ENCODE measurements around the gene SLCO4A1.
A peak's percentile ranks its signal among the peaks of the same experiment; 100 is the strongest.

DNA sequence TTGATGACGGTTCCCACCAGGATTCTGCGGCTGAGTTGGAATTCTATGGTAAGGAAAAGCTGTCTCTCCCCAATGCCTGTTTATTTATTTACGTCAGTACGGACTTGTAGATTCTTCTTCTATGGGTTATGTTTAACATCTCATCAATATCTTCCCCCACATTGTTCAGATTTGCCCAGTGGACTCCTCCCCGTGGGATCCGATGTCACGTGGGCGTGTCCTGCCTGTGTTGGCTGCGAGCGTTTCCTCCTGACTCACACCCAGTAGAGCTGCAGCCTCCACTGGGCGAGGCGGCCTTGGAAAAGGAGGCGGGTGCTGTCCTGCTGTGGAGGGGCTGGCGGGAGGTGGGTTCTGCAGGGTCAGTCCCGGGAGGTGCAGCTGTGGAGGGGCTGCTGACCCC lies 46.8 kb upstream of the SLCO4A1 start:
- no peak for TF ChIP-seq POLR2A (IDR thresholded peaks at IDR 0.05)
- TF ChIP-seq, protein P1, sequence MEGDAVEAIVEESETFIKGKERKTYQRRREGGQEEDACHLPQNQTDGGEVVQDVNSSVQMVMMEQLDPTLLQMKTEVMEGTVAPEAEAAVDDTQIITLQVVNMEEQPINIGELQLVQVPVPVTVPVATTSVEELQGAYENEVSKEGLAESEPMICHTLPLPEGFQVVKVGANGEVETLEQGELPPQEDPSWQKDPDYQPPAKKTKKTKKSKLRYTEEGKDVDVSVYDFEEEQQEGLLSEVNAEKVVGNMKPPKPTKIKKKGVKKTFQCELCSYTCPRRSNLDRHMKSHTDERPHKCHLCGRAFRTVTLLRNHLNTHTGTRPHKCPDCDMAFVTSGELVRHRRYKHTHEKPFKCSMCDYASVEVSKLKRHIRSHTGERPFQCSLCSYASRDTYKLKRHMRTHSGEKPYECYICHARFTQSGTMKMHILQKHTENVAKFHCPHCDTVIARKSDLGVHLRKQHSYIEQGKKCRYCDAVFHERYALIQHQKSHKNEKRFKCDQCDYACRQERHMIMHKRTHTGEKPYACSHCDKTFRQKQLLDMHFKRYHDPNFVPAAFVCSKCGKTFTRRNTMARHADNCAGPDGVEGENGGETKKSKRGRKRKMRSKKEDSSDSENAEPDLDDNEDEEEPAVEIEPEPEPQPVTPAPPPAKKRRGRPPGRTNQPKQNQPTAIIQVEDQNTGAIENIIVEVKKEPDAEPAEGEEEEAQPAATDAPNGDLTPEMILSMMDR (IDR thresholded peaks at IDR 0.05) = no peak
- no peak for TF ChIP-seq EP300 (IDR thresholded peaks at IDR 0.05)
- peak in 2 of 3 donors; percentile 65 to 73 for TF ChIP-seq POLR2AphosphoS5 (IDR thresholded peaks at IDR 0.05)
